Natural killer cell treated with Interleukin-12 subunit alpha and Interleukin-12 subunit beta and Interleukin-15 and Interleukin-18, amount 100 ng/mL, for 72 hours (primary cell): ENCODE results near the gene FDX2. TPM values are rescaled to one million over a fixed set of nuclear protein-coding genes. Genes with fewer than 3 reads are reported as not detected.

ENCODE experiments used
- ATAC-seq, 2 donors: fragments of 150-1000 bp; cut with Tn5 transposase in 1 of 2; sonication (Bioruptor Pico), chemical (Tn5 transposase) in 1 of 2; 2 replicates each; pipeline ENCODE4 v1.10.0; 2021
- DNase-seq: peaks from one replicate; pipeline ENCODE4 v3.0.0; 2022; ENCODE audit warnings: low spot score
- H3K27ac Mint-ChIP-seq, 2 donors: 1 replicate in 1 of 2; 2 replicates in 1 of 2; pipeline ENCODE4 v1.8.0; 2022; ENCODE audit warnings: mixed read lengths in 2 of 2, mild to moderate bottlenecking in 1 of 2, moderate library complexity in 1 of 2
- H3K27me3 Mint-ChIP-seq, 2 donors: 1 replicate in 1 of 2; 2 replicates in 1 of 2; pipeline ENCODE4 v1.8.0; 2022; ENCODE audit warnings: mixed read lengths in 2 of 2
- H3K36me3 Mint-ChIP-seq: one replicate; pipeline ENCODE4 v1.8.0; 2022; ENCODE audit warnings: mixed read lengths
- H3K4me1 Mint-ChIP-seq, 2 donors: 1 replicate in 1 of 2; 2 replicates in 1 of 2; pipeline ENCODE4 v1.8.0; 2022; ENCODE audit warnings: low read depth in 2 of 2, mixed read lengths in 2 of 2, mild to moderate bottlenecking in 1 of 2
- H3K4me3 Mint-ChIP-seq: one replicate; pipeline ENCODE4 v1.8.0; 2022; ENCODE audit warnings: mixed read lengths
- H3K9me3 Mint-ChIP-seq: 2 replicates; pipeline ENCODE4 v1.8.0; 2022; ENCODE audit warnings: mixed read lengths
- total RNA-seq, 2 donors: library from RNA; stranded (reverse); gene quantifications; one replicate each; pipeline ENCODE4 v1.2.3, GENCODE V29; 2022

FDX2 gene
- 10 to 100 TPM; 11.4 to 26.4 TPM for total RNA-seq

DNA sequence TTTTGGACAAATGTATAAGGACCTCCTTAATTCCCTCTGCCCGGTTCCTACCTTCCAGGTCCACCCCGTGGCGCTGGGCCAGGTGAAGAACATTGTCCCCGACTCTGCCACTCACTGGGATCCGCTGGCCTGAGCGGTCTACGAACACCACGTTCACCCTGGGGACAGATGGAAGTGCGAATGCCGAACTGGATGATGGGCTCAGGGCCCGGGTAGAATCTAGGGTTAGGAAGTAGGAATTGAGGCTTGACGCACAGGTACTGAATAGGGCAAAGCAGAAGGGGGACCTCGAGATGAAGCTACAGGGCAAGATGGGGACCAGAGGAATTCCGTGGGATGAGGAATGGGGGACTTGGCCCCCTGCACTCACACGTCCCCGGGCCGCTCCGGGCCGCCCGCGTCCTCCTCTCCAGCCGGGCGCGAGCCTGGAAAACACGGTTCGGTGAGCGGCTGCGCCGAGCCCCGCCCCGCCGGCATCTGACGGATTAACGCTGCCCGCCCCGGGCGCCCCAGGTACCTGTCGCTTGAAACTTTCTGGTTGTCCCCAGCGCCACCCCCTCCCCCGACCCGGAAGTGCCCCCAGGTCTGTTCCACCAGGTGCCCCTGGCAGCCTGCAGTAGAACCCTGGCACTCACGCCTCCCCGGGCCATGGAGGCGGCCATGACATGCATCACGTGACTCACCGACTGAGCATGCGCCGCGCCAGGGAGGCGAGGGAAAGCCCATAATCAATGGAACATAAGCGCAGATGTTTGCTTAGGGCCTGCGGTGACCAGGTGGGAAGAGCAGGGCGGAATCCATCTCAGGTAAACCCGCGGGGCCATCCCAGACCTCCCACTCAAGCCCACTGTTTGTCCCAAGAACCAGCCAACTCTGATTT is at the start of gene FDX2:
TSS of gene FDX2 (minus strand) at position 681 of the 880 bp plus-strand sequence. CDS start at position 662, 19 bp downstream.
- Mint-ChIP-seq H3K27ac (peak within 1 kb of the TSS; percentile 46 to 76), H3K4me3 (peak within 1 kb of the TSS; percentile 95), H3K36me3 (peaks cover 17% of the 10 kb centered on the region), H3K9me3 (no peaks in the 10 kb centered on the region), H3K27me3 (no peaks in the 10 kb centered on the region), H3K4me1 (peaks cover 13 to 20% of the 10 kb centered on the region in 2 donors)
- DNase-seq (peak; percentile 84), ATAC-seq (peak; percentile 88 to 90)

DNA sequence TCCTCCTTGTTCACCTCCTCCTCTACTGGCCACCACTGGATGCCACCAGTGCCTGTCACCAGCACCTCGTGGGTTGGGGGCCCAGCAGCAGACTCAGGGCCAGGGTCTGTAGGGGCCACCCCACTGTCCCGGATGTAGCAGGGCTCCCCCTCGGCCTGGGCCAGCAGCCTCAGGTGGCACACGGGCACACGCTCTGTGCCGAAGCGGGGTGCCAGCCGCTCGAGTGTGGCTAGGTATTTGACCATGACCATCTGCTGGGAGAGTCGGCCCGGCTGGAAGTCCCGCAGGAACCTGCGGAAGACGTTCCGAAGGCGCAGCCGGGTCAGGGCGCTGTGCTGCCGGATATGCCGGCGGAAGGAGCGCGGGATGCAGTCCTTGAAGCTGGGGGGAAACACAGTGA is 49.7 kb upstream of the FDX2 start:
- peaks cover 7% of the 10 kb centered on the region for H3K36me3 Mint-ChIP-seq
- H3K27ac Mint-ChIP-seq = no peak overlapping the region
- H3K4me3 Mint-ChIP-seq = no peak overlapping the region
- DNase-seq (peak; percentile 59), ATAC-seq (no peak)
- peaks cover 6 to 16% of the 10 kb centered on the region in 2 donors for H3K4me1 Mint-ChIP-seq
- H3K9me3 Mint-ChIP-seq = no peaks in the 10 kb centered on the region
- no peaks in the 10 kb centered on the region for H3K27me3 Mint-ChIP-seq

DNA sequence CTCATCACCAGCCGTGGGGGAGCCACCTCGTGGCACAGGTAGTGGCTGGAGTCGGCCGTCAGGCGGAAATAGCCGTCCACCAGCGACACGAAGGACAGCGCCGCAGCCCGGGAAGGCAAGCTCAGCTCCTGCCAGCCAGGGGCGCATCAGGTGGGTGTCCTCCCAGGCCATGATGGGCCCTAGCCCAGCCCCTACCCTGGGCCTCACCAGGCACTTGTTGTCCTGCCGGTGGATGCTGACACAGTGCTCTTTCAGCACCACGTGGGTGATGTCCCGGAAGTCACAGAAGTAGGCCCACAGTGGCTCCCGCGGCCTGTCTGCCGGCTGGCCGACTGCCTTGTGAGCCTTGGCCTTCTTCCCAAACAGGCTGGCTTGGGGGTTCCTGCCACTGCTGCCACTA is 48.8 kb upstream of the FDX2 start:
- Mint-ChIP-seq H3K9me3 (no peaks in the 10 kb centered on the region), H3K4me3 (no peak overlapping the region), H3K27me3 (no peaks in the 10 kb centered on the region), H3K36me3 (peaks cover 6% of the 10 kb centered on the region), H3K27ac (no peak overlapping the region), H3K4me1 (peaks cover 6 to 16% of the 10 kb centered on the region in 2 donors)
- ATAC-seq (no peak), DNase-seq (peak; percentile 46)

DNA sequence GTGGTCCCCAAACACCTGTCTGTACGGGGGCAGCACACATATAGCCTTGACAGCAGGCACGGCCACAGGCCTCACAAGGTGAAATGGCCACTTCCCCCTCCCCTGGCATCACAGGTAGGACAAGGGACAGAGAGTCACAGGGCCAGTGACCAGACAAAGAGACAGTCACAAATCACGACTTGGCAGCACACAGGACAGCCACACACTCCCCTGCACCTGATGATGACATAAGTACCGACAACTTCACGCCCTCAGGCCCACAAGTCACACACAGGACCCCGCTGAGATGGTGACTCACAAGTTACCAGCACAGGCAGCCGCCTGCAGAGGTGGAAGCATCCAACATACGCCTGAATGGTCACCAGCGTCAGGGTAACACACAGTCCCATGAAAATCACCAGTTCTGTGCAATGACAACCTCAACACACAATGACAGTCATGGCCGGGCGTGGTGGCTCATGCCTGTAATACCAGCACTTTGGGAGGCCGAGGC is 48.0 kb upstream of the FDX2 start:
- Mint-ChIP-seq H3K4me1 (peaks cover 0 to 12% of the 10 kb centered on the region in 2 donors), H3K36me3 (no peaks in the 10 kb centered on the region), H3K9me3 (no peaks in the 10 kb centered on the region), H3K4me3 (no peak overlapping the region), H3K27me3 (no peaks in the 10 kb centered on the region), H3K27ac (peak overlapping the region in 1 of 2 donors; percentile 6)
- DNase-seq (peak; percentile 59), ATAC-seq (peak; percentile 54 to 75)

DNA sequence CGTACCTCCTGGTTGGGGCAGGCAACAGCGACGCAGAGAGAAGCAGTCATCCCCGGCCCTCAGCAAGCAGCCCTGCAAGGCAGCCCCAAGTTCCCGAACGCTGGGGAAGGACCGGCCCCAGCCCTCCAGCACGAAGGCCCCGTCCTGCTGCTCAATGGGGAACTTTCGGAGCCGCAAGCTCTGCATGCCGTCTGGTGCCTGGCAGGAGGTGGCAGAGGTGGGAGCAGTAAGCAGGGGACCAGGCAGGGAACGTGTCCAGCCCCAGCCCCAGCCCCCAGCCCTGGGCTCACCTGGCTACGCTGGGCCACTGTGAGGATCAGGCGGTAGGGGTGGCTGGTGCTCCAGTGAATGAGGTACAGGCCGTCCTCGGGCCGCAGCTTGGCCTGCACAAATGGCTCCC is 46.4 kb upstream of the FDX2 start:
- H3K36me3 Mint-ChIP-seq = no peaks in the 10 kb centered on the region

DNA sequence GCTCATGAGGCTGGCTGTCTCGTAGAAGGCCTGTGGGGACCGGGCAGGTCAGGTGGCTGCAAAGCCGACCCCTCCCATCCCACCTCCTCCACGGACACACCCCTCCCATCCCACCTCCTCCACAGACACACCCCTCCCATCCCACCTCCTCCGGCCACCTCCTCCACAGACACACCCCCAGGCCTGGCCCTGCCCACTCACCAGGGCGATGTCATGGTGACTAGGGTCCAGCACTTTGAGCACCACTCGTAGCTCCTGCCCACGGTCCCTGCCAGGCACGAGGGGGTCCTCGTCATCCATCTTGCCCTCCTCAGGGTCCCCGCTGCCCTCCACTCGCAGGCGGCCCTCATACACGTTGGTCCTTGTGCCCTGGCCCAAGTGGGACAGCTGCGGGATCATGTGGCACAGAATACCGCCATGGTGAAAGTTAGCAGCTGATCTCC is 45.8 kb upstream of the FDX2 start:
- Mint-ChIP-seq H3K27me3 (no peaks in the 10 kb centered on the region), H3K4me3 (no peak overlapping the region), H3K9me3 (no peaks in the 10 kb centered on the region), H3K36me3 (no peaks in the 10 kb centered on the region), H3K27ac (no peak overlapping the region), H3K4me1 (peaks cover 0 to 12% of the 10 kb centered on the region in 2 donors)
- DNase-seq (peak; percentile 55), ATAC-seq (peak in 1 of 2 donors; percentile 9)

More for the DNA sequence above, 46.4 kb upstream of the FDX2 start:
- ATAC-seq (no peak), DNase-seq (peak; percentile 45)
- Mint-ChIP-seq H3K27ac (no peak overlapping the region), H3K9me3 (no peaks in the 10 kb centered on the region), H3K27me3 (no peaks in the 10 kb centered on the region), H3K4me1 (peaks cover 0 to 12% of the 10 kb centered on the region in 2 donors), H3K4me3 (no peak overlapping the region)

DNA sequence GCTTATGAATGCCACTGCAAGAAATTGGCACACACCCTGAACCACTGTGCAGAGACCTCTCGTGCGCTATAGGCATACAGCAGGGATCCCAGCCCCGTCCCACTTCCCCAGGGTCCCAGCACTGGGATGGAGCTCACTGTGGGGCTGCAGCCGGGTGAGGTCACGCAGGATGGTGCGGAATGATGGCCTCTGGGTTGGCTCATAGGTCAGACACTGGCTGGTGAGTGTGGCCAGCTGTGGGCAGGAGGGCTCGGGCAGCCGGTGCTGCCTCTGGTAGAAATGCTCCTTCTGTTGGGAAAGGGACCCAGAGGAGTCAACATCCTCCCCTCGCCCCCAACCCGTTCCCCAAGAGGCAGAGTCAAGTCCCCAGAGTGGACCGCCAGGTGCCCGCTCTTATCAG is 40.6 kb upstream of the FDX2 start:
- Mint-ChIP-seq H3K27me3 (no peaks in the 10 kb centered on the region), H3K27ac (no peak overlapping the region), H3K4me1 (peaks cover 0 to 5% of the 10 kb centered on the region in 2 donors), H3K4me3 (no peak overlapping the region), H3K36me3 (no peaks in the 10 kb centered on the region), H3K9me3 (no peaks in the 10 kb centered on the region)
- DNase-seq (peak; percentile 49), ATAC-seq (no peak)

DNA sequence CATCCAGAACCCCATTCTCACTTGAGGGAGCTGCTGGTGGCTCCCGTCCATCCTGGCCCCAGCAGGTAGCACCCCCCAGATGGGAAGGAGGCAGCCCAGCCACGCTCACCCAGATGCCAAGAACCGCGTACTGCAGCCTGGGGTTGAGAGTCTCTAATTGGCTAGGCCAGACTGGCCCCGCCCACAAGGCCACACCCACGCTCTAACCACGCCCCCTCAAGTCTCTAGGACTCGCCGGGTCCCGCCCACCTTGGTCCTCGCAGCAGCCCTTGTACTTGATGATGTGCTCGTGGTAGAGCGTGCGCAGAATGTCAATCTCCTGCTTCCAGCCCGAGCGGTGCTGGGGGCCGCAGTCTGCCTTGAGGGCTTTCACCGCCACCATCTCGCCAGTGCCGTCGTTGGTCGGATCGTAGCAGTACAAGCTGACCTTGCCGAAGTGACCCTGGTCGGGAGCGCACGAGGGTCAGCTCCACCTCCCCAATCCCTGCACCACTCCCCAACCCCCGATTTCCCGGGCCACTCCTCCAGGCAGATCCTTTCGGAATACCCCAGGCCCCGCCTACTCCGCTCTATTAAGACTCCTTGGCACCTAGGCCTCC is 38.1 kb upstream of the FDX2 start:
- DNase-seq = peak; percentile 62
- ATAC-seq = peak; percentile 57 to 65
- Mint-ChIP-seq H3K36me3 (no peaks in the 10 kb centered on the region), H3K27ac (peak overlapping the region in 1 of 2 donors; percentile 63), H3K9me3 (no peaks in the 10 kb centered on the region), H3K4me1 (no peaks in the 10 kb centered on the region), H3K4me3 (no peak overlapping the region), H3K27me3 (no peaks in the 10 kb centered on the region)

DNA sequence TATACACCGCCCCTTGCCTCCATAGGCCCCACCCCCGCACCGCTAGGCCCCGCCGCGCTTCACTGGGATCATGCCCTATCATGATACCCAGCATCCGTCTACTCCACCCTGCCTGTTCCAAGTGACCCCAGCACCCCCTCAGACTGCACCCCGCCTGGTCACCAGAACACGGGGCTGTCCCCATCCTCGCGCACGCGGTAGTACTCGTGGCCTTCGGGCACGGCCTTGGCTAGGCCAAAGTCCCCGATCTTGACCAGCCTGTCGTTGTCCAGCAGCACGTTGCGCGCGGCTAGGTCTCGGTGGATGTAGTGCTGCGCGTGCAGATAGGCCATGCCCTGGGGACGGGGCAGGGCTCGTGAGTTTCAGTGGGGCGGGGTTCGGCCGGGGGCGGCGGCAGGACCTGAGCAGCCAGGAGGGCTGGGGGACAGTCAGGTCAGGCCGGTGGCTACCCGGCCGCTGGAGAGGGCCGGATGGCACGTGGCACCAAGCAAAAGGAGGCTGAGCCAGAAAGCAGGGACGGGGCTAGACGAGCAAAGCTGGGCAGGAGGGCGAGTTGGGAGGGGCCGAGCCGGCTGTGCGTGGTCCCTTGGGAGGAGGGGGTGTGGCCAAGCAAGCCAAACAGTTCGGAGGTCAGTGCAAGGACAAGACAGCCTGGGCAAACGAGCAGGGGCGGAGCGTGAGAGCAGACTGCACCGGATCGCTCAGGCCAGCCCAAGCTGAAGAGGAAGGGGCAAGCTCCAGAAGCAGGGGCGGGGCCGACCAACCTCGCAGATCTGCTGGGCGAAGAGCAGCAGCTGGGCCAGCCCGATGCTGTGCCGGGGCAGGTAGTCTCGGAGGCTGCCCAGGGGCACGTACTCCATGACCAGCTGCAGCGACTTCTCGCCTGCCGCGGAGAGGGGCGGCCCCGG is 37.2 kb upstream of the FDX2 start:
- Mint-ChIP-seq H3K27me3 (no peaks in the 10 kb centered on the region), H3K9me3 (no peaks in the 10 kb centered on the region), H3K4me1 (no peaks in the 10 kb centered on the region), H3K36me3 (no peaks in the 10 kb centered on the region), H3K4me3 (no peak overlapping the region), H3K27ac (no peak overlapping the region)
- ATAC-seq = peak in 1 of 2 donors; percentile 6
- no peak for DNase-seq

DNA sequence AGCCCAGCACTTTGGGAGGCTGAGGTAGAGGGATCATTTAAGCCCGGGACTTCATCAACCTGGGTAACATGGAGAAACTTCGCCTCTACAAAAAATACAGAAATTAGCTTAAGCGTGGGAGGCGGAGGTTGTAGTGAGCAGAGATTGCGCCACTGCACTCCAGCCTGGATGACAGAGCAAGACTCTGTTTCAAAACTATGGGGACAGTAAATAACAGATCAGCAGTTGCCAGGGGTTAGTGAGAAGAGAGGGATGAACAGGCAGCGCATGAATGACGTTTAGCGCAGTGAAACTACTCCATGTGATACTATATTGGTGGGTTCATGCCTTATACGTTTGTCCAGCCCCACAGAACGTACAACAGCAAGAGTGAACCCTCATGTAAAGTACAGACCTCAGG is 30.7 kb upstream of the FDX2 start:
- H3K9me3 Mint-ChIP-seq = no peaks in the 10 kb centered on the region
- DNase-seq (no peak), ATAC-seq (no peak)
- no peak overlapping the region for H3K27ac Mint-ChIP-seq
- H3K27me3 Mint-ChIP-seq = no peaks in the 10 kb centered on the region
- no peaks in the 10 kb centered on the region for H3K4me1 Mint-ChIP-seq
- H3K36me3 Mint-ChIP-seq = no peaks in the 10 kb centered on the region
- no peak overlapping the region for H3K4me3 Mint-ChIP-seq

DNA sequence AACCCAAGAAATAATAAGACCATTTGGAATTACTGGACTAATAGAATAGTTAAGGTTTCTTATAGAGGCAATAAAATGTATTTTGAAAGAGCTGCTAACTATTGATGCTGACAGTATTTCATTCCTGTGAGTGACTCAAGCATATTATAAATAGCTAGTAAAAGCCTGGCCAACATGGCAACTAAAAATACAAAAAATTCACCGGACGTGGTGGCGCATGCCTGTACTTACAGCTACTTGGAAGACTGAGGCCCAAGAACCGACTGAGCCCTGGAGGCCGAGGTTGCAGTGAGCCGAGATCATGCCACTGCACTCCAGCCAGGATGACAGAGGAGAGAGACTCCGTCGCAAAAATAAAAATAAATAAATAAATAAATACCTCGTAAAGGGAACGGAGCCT is 29.0 kb upstream of the FDX2 start:
- Mint-ChIP-seq H3K4me1 (peaks cover 2 to 6% of the 10 kb centered on the region in 2 donors), H3K27ac (no peak overlapping the region), H3K9me3 (no peaks in the 10 kb centered on the region), H3K4me3 (no peak overlapping the region), H3K27me3 (no peaks in the 10 kb centered on the region), H3K36me3 (no peaks in the 10 kb centered on the region)
- no peak for DNase-seq
- ATAC-seq = no peak

DNA sequence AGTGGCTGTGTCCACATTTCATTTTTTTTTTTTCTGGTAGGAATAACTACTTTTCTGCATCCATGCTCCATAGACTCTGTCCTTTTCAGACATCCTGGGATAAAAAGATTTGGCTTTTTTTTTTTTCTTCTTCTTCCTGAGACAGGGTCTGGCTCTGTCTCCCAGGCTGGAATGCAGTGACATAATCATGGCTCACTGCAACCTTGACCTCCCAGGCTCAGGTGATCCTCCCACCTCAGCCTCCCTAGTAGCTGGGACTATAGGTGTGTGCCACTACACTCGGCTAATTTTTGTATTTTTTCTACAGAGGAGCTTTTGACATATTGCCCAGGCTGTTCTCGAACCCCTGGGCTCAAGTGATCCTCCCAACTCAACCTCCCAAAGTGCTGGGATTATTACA is 27.7 kb upstream of the FDX2 start:
- ATAC-seq (no peak), DNase-seq (peak; percentile 22)
- H3K4me1 Mint-ChIP-seq = peaks cover 15 to 19% of the 10 kb centered on the region in 2 donors
- H3K9me3 Mint-ChIP-seq = no peaks in the 10 kb centered on the region
- H3K36me3 Mint-ChIP-seq = no peaks in the 10 kb centered on the region
- no peak overlapping the region for H3K4me3 Mint-ChIP-seq
- no peaks in the 10 kb centered on the region for H3K27me3 Mint-ChIP-seq
- no peak overlapping the region for H3K27ac Mint-ChIP-seq

DNA sequence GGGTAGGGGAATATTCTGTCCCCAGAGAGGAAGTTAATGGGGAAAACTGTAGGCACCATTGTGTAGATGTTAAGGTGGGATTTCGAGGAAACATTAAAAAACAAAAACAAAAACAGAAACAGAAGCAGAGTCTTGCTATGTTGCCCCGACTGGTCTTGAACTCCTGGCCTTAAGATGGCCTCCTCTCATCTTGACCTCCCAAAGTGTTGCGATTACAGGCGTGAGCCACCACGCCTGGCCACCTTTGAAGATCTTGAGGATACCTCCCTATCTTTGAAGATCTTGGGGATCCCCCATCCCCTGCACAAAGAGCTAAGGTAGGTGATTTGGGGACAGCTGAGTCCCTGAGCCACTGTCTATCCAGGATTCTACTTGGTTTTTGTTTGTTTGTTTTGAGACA is 24.2 kb upstream of the FDX2 start:
- H3K4me1 Mint-ChIP-seq = peaks cover 19 to 23% of the 10 kb centered on the region in 2 donors
- DNase-seq = no peak
- H3K27me3 Mint-ChIP-seq = no peaks in the 10 kb centered on the region

More for the DNA sequence above, 24.2 kb upstream of the FDX2 start:
- no peak for ATAC-seq
- Mint-ChIP-seq H3K4me3 (peak overlapping the region; percentile 95), H3K36me3 (no peaks in the 10 kb centered on the region), H3K27ac (peak overlapping the region; percentile 76 to 86), H3K9me3 (no peaks in the 10 kb centered on the region)
